MV-4-11 (cell line): Measurements from ENCODE around the gene MAPRE3.

Experiments used
- DNase-seq: peaks from one replicate; lab custom pipeline; 2025; lab: John Stamatoyannopoulos, UW

The MAPRE3 gene

DNA sequence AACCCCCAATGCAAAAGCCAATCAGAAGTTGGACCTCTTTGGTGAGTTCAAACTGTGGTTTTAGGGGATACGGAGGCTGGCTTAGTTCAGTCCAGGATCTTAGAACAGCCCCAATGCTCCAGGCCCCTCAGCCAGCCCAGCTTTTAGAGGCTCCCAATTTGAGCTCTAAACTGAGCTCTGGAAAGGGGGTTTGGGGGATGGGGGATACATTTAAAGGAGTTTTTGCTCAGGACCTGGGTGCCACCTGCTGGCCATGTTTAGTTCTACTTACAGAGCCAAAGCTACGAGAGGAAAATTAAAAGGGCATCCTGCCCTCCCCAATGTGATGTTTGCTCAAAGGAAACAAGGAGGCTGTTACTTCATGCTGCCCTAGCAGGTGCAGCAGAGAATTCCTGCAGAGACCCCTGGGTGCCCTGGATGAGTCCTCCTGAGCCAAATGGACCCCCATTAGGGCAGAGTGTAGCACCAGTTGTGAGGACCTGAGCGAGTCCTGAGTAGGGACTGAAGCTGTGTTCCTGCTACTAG is 46.4 kb downstream of the MAPRE3 start:
- DNase-seq, result peak; percentile 34

DNA sequence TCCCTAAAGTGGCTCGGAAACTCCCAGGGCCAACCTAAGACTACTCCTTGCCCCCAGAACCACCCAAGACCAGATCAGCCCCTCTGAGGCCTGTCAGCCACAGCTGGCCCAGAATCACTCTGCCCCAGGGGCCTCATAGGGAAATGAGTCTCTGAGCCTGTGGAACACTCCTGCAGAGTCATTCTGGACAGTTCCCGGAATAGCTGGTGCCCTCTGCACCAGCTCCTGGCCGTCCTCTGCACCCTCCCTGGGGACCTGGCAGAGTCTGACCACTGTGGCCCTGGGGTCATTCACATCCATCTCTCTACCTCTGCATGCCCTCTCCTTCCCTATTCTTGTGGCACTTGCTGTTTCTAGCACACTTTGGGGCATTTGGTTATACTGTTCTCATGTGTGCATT is 47.7 kb downstream of the MAPRE3 start:
- DNase-seq, result no peak

DNA sequence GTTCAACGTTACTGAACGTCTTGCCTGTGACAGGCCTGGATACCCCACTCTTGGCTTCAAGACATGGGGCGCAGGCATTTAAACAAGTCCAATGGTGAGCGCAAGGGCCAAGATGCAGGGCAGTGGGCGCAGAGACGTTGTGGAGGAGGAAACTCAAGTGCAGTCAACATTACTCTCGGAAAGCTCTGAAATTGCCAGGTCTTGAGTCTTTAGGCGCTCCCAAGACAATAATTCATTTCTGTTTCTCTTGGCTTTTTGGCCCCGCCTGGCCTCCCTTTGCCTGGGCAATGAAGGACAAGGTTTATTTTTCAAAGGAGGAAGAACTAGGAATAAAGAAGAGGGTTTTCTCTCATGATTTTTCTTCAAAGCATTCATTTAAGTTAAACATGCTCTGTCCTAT is 49.0 kb downstream of the MAPRE3 start:
- DNase-seq, result no peak

DNA sequence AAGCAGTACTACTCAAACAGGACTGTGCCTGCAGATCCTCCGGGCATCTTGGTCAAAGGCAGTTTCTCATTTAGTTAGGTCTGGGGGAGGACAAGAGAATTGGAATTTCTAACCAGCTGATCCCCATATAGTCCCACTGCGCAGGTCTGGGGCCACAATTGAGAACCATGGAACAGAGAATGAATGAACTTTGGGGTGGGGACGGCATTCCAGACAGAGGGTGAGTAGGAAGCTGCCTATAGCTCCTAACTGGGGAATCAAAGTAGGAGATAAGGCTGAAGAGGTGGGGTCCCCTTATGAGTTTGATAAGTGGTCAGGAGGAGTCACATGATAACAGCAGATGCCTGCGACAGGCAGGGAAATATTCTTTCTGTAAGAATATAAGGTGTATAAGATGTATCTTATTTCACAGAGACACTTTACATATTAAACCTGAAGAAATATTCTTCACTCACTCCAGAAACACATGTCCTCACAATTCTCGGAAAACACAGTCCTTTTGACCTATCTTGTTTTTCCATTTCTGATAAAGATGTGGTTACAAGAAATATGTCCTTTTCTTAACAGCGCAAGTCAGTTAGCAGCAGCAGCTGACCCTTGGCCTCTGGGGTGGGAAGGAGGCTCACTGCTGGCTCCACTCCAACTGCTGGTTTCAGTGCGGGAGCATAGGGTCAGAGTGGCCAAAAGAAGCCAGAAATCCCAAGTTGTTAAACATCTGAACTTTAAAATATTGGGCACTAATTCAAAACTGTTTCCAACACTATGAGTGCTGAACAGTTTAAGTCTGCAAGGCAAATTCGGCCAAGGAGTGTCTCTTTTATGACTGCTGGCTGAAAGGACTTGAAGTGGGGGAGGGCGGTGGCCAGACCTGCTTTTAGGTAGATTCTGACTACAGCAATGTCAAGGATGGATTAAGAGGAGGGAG is 49.8 kb downstream of the MAPRE3 start:
- no peak for DNase-seq

DNA sequence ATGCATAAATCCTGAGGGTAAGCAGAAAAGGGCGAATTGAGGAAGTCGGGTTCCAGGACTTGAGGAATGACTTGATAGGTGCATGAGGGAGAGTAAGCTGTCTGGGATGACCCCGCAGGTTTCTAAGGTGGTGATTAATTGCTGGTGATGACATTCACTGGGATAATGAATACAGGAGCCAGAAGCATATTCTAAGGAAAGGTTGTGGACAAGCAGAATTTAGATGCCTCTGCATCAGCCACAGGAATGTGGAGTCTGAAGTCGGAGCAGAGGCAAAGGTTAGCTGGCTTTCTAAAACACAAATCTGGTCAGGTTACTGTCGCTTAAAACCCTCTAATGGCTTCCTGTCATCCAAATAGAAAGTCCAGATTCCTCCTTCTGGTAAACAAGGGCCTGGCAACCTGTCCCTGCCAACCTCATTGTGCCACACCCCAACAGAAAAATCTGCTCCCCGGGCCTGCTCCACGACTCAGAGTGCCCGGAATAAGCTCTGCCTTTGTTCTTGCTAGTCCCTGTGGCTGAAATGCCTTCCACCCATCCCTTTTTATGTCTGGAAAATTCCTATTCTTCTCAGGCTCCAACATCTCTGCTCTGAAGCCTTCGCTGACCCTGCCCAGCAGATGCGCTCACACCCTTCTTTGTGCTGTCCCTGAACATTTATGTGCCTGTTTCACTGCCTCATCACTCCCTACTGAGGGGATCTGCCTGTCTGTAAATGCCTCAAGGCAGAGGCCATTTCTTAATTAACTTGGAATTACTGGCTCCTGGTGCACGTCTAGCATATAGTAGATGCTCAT is 51.0 kb downstream of the MAPRE3 start:
- DNase-seq, result no peak

DNA sequence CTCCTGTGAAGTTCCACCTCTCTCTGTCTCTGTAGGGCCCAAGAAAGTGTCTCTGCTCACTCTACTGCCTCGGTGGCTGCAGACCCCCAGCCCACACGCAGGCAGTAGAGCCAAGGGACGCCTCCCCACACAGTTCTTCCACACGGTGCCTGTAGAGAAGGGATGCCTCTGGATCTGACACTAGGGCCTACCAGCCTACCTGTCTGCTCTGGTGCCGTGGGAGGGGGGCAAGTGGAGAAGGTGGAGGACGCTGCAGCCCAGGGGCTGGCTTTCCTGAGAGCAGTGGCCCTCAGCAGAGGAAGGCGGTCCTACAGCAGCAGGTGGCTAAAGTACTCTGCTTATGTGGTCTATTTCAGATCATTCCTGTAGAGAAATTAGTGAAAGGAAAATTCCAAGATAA is 53.3 kb downstream of the MAPRE3 start:
- DNase-seq, result no peak

DNA sequence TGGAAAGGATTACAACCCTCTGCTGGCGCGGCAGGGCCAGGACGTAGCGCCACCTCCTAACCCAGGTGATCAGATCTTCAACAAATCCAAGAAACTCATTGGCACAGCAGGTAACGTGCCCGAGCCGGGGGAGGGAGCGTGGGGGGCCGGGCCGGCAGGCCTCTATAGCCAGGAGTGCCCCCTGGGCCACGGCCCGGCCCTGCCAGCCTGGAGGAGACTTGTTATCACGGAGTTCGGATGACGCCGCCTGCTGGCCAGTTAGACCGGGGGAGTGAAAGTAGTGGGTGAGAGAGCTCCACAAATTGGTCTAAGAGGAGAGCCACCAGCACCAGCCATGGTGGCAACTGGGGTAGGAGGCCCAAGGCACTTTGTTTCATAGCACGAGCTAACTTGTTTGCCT is 53.8 kb downstream of the MAPRE3 start:
- no peak for DNase-seq

DNA sequence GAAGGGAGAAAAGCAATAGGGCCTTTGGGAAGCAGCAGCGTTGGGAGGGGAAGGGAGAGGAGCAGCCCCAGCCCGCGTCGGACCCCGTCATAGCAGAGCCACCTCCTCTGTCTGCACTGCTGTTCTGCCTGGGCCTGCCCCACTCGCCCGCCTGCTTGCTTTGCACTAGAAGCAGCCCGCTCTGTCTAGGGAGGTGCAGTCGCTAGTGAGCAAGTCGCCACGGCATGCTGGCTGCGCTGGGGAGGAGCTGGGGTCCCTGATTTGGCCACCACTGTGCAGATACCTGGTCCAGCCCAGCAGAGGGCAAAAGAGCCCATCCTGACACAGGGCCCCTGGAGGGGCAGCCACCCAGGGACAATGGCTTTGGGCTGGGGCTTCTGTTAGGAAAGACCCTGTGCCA is 54.4 kb downstream of the MAPRE3 start:
- DNase-seq, result no peak

DNA sequence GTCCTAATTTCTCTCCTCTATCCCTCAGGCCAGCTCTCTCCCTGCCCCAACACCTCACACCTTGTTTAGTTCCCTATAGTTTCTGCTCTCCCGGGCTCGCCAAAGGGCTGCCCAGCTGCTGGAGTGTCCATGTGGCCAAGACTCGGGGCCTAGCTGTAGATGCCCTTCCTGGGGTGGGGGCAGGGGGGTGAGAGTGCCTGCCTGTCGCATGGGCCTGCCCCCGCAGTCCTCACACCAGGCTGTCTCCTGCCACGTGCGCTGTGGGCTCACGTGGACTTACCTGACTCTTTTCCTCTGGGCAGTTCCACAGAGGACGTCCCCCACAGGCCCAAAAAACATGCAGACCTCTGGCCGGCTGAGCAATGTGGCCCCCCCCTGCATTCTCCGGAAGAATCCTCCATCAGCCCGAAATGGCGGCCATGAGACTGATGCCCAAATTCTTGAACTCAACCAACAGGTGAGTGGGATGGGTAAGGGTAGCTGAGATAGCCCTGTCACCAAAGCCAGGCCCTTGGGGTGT is 54.9 kb downstream of the MAPRE3 start:
- no peak for DNase-seq

DNA sequence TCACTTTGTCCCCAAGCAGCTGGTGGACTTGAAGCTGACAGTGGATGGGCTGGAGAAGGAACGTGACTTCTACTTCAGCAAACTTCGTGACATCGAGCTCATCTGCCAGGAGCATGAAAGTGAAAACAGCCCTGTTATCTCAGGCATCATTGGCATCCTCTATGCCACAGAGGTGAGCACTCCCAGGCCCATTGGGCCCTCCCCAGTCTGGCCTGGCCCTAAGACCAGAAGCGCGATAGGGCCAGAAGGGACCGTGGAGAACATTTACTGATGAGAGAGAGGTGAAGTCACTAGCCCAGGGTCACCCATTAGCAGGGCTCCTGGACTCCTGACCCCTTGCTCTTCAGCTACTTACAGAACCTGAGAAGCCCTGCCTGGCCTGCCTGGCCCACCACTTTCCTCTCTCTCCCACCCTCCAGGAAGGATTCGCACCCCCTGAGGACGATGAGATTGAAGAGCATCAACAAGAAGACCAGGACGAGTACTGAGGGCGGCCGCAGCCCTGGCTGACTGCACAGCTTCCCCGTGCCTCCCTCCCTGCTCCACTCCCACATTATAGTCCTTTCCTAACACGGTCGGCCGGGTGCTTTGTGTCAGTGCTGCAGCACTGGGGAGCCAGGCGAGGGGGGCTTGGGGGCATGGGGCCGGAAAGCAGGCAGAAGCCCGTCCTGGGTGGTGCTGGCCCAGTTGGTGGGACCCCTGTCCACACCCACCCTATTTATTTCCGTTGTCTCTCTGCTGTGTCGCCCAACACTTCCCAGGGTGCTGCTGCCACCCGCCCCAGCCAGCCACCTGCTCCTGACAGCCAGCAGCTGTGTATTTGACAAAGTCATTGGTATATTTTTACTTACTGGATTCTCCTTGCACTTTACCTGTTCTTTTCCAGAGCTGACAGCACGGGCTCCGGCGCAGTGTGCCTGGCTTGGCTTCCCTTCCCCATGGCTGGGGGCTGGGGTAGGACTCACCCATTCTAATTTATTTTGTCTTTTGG is 55.7 kb downstream of the MAPRE3 start:
- DNase-seq, result no peak

DNA sequence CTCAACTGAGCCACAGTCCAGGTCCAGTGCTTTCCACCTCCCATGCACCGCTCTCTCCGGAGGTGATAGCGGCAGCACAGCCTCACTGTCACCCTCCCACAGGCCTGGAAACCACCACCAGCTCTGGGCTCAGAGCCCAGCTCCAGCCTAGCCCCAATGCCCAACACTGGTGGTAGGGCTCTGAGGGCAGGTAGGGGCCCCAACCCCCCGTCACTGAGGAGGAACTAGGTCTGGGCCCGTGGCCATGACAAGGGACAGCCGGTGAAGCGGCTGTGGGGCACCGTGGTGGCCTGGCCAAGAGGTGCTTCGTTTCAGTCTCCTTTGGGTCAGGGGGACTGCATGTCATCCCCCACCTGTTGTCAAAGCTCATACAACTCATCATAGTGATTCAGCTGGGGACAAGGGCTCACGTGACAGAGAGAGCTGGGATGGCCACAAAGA is 56.8 kb downstream of the MAPRE3 start:
- DNase-seq, result no peak

DNA sequence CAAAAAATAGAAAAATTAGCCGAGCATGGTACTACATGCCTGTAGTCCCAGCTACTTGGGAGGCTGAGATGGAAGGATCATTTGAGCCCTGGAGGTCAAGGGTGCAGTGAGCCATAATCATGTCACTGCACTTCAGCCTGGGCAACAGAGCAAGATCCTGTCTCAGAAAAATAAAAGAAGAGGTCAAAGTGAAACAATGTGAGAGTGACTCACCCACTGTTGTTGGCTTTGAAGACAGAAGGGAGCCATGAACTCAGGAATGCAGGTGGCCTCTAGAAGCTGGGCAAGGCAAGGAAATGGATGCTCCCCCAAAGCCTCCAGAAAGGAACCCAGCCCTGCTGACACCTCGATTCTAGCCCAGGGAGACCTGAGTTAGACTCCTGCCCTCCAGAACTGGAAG is 58.6 kb downstream of the MAPRE3 start:
- no peak for DNase-seq

DNA sequence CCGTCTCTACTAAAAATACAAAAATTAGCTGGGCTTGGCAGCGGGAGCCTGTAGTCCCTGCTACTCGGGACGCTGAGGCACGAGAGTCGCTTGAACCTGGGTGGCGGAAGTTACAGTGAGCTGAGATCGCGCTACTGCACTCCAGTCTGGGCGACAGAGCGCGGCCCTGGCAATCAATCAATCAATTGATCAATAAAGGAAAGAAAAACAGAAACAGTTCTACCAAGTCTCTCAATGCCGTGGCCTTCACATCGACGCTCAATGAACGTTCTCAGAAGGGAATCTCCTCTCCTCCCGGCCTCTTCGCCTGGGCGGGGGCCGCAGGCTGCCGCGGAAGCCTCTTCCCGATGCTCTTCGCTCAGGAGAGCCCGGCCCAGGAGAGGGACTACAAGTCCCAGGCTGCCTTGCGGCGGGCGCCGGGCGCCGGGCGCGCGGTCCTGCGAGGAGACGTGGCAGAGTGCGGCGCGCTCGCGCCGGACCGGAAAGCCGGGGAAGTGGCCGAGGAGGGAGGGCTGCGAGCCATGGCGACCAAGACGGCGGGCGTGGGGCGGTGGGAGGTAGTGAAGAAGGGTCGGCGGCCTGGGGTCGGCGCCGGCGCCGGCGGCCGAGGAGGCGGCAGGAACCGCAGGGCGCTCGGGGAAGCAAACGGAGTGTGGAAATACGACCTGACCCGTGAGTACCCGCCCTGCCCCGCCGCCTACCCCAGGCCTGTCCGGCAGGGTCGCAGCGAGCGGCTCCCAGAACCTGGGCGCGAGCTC is 62.2 kb downstream of the MAPRE3 start, which contains the start of gene TMEM214:
Gene TMEM214, plus strand, starts transcription at position 471 of the 758 bp plus-strand sequence. Its CDS starts 51 bp downstream, at position 522.
- DNase-seq, result peak; percentile 77

DNA sequence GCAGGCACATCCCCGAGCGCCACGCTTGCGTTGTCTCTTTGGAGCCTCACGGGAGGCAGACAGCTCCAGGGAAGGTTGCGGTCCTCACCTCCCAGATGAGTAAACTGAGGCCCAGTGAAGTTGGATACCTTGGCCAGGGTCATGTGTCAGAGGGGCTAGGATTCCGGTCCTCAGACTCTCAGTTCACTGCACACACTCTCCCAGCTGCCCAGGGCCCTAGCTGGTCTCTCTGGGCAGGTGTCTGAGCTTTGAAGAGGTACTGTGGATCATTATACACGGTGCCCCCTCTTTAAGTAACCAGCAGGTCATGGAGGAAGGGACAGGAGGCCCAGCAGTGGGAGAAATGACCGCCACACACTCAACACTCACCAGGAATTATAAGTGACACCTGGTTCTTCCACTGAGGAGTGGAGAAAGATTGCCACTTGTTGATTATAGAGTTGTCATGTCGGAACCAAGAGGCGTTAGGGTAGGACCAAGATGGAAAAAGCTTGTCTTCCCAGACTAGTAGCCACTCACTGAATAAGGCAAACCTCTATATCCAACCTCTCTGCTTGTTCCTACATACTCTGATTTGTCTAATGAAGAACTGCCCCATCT is 62.9 kb downstream of the MAPRE3 start:
- DNase-seq, result no peak

DNA sequence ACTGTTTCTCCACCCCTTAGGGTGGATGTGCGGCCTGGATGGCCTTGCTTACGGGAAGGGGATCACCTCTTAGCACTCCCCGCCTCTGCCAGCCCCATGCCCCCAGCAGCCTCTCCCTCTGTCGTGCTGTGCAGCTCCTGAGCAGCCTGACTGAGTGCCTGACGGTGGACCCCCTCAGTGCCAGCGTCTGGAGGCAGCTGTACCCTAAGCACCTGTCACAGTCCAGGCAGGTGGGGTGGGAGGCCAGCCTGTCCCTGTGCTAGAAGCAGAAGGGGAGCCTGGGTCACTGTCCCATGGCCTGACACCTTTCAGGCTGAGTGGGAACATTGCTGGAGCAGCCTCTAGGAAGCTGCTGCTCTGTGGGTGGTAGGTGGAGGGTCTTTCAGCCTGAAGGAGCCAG is 67.6 kb downstream of the MAPRE3 start:
- DNase-seq, result no peak

DNA sequence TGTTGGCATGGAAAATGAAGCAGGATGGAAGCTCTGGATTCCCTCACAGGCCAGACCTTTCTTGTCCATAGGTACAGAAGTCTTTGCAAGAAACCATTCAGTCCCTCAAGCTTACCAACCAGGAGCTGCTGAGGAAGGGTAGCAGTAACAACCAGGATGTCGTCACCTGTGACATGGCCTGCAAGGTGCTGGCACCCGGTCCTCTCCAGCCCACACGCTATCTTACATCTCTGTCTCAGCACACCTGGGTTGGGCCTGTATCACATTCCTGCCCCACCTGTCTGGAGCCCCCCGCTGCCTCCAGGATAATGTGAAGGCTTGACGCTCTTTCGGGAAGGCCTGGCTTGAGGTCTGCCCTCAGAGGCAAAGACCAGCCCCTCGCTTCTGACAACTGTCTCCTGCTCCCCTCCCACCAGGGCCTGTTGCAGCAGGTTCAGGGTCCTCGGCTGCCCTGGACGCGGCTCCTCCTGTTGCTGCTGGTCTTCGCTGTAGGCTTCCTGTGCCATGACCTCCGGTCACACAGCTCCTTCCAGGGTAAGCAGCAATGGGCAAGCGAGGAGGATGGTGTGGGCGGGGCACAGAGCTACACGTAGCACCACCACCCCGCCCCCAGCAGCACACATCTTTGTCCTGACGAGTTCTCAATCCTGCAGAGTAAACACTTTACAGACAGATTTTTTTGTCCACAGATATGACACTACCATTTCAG is 68.3 kb downstream of the MAPRE3 start:
- DNase-seq, result no peak

DNA sequence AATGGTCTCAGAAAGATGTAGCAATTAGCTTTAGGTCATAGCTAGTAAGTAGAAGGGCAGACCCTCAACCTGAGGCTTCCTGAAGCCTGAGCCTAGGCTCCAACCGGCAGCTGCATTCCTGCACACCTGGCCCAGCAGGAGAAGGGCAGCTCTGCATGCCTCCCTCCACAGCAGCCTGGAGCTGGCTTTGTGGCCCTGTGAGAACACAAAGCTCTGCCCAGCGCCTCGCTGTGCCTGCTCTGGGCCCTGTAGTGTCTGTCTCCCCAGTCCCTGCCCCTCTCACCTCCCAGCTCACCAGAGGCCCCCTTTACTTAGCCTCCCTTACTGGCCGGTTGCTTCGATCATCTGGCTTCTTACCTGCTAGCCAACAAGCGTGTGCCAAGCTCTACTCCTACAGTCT is 69.0 kb downstream of the MAPRE3 start:
- no peak for DNase-seq

DNA sequence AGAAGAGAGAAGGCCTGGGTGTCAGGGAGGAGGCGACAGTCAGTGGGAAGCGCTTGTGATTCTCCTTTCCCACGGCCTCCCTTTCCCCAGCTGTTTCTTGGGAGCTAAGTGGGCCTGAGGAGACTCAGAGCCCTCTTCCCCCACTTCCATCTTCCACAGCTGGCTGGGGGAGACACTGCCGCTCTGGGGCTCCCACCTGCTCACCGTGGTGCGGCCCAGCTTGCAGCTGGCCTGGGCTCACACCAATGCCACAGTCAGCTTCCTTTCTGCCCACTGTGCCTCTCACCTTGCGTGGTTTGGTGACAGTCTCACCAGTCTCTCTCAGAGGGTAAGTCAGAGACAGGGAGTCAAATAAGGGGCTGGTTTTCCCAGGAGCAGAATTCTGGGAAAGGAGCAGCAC is 69.4 kb downstream of the MAPRE3 start:
- DNase-seq, result no peak

DNA sequence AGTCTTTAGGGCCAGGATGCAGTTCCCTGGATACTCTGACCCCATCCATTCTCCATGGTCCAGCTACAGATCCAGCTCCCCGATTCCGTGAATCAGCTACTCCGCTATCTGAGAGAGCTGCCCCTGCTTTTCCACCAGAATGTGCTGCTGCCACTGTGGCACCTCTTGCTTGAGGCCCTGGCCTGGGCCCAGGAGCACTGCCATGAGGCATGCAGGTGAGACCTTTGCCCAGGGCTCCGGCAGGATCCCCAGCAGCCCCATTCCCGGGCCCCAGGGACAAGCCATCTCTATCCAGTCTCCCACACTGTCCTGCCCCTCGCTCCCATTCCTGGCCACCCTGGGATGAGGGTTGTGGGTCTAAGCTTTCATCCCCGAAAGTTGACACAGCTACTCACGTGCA is 69.8 kb downstream of the MAPRE3 start:
- DNase-seq, result no peak
